NT2/D1 (cell line): ENCODE results near the gene MAP6.

Source experiments
- YY1 ChIP-seq: IDR thresholded peaks from 2 replicates; pipeline ENCODE4 v1.6.1; 2011; ENCODE audit not compliant: insufficient read length, insufficient read depth
- ZNF274 ChIP-seq: IDR thresholded peaks from 2 replicates; pipeline ENCODE4 v1.6.1; 2011; ENCODE audit warnings: mild to moderate bottlenecking, low read depth, low read length

DNA sequence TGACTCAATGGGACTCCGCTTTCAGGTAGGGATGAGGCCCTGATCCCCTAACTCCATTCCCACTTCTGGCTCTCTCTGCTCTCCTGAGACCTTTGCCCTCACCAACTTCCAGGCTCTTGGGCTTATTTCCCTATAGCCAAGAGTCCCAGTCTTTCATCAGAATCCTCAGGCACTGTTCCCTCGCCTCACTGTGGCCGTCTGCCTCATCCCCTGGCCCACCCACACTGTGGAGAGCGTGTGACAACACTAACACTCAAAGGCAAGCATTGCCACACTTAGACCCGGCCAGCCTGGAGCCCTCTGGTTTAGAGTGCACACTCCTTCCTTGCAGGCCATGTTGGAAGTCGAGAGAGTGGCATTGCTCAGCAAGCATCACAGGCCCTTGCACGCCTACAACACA, 79.8 kb downstream of the MAP6 start:
- TF ChIP-seq ZNF274 (no peak), YY1 (no peak)
